Measurements from ENCODE around the gene TBC1D5. TPM values are rescaled to one million over a fixed set of nuclear protein-coding genes. Genes with fewer than 3 reads are reported as not detected.
"Not testable (repeated sequence)": the region's sequence is repeated elsewhere in the genome, so short reads cannot be mapped to it uniquely, and the experiment has no call there.

TBC1D5 gene
- total RNA-seq, 1 experiment from 2014 or later, result 181 TPM

- Histone ChIP-seq H4K20me1 (ENCODE audit: insufficient read depth, low read depth, low read length) (no peaks in the 10 kb centered on the region), H3K27me3 (ENCODE audit: low read length) (no peaks in the 10 kb centered on the region), H3K27ac (ENCODE audit: low read length) (no peak overlapping the region), H3K9me2 (replicated peaks; ENCODE audit: insufficient read depth, low read length) (no peaks in the 10 kb centered on the region), H3K4me3 (ENCODE audit: low read length) (no peak overlapping the region), H2AFZ (ENCODE audit: low read length) (no peak overlapping the region), H3K4me1 (ENCODE audit: low read length) (peaks cover 53% of the 10 kb centered on the region), H3K4me2 (ENCODE audit: low read depth, low read length, poor library complexity, severe bottlenecking) (no peak overlapping the region), H3K9ac (ENCODE audit: low read length) (no peak overlapping the region), H3K9me3 (ENCODE audit: low read length) (no peaks in the 10 kb centered on the region), H3K79me2 (ENCODE audit: low read length) (peaks cover 95% of the 10 kb centered on the region), H3K36me3 (ENCODE audit: insufficient read depth, low read length) (no peaks in the 10 kb centered on the region)
- DNase-seq, result no peak
Observed at GRCh38 chr3:17643691-17644090, 98.7 kb downstream of the TBC1D5 start.

GRCh38 chr3:17642474-17642873 is 100.0 kb downstream of the TBC1D5 start:
- Histone ChIP-seq H3K9me3 (ENCODE audit: low read length) (no peaks in the 10 kb centered on the region), H3K4me1 (ENCODE audit: low read length) (peaks cover 53% of the 10 kb centered on the region), H3K9me2 (replicated peaks; ENCODE audit: insufficient read depth, low read length) (no peaks in the 10 kb centered on the region), H4K20me1 (ENCODE audit: insufficient read depth, low read depth, low read length) (no peaks in the 10 kb centered on the region), H3K4me3 (ENCODE audit: low read length) (no peak overlapping the region), H3K4me2 (ENCODE audit: low read depth, low read length, poor library complexity, severe bottlenecking) (no peak overlapping the region), H3K27me3 (ENCODE audit: low read length) (no peaks in the 10 kb centered on the region), H3K27ac (ENCODE audit: low read length) (no peak overlapping the region), H3K36me3 (ENCODE audit: insufficient read depth, low read length) (no peaks in the 10 kb centered on the region), H2AFZ (ENCODE audit: low read length) (no peak overlapping the region), H3K9ac (ENCODE audit: low read length) (no peak overlapping the region), H3K79me2 (ENCODE audit: low read length) (peaks cover 94% of the 10 kb centered on the region)
- DNase-seq, result no peak

GRCh38 chr3:17640466-17640865 is 102.0 kb downstream of the TBC1D5 start:
- DNase-seq, result no peak
- Histone ChIP-seq H3K4me1 (ENCODE audit: low read length) (peaks cover 42% of the 10 kb centered on the region), H3K27me3 (ENCODE audit: low read length) (no peaks in the 10 kb centered on the region), H3K4me2 (ENCODE audit: low read depth, low read length, poor library complexity, severe bottlenecking) (no peak overlapping the region), H3K9me3 (ENCODE audit: low read length) (no peaks in the 10 kb centered on the region), H3K4me3 (ENCODE audit: low read length) (no peak overlapping the region), H4K20me1 (ENCODE audit: insufficient read depth, low read depth, low read length) (no peaks in the 10 kb centered on the region), H3K9me2 (replicated peaks; ENCODE audit: insufficient read depth, low read length) (no peaks in the 10 kb centered on the region), H3K79me2 (ENCODE audit: low read length) (peaks cover 85% of the 10 kb centered on the region), H3K9ac (ENCODE audit: low read length) (no peak overlapping the region), H3K36me3 (ENCODE audit: insufficient read depth, low read length) (no peaks in the 10 kb centered on the region), H2AFZ (ENCODE audit: low read length) (no peak overlapping the region), H3K27ac (ENCODE audit: low read length) (no peak overlapping the region)

GRCh38 chr3:17639765-17640164 is 102.7 kb downstream of the TBC1D5 start:
- Histone ChIP-seq H3K9me2 (replicated peaks; ENCODE audit: insufficient read depth, low read length) (no peaks in the 10 kb centered on the region), H3K79me2 (ENCODE audit: low read length) (peaks cover 85% of the 10 kb centered on the region), H4K20me1 (ENCODE audit: insufficient read depth, low read depth, low read length) (no peaks in the 10 kb centered on the region), H3K27me3 (ENCODE audit: low read length) (no peaks in the 10 kb centered on the region), H2AFZ (ENCODE audit: low read length) (no peak overlapping the region), H3K9me3 (ENCODE audit: low read length) (no peaks in the 10 kb centered on the region), H3K9ac (ENCODE audit: low read length) (no peak overlapping the region), H3K27ac (ENCODE audit: low read length) (no peak overlapping the region), H3K36me3 (ENCODE audit: insufficient read depth, low read length) (no peaks in the 10 kb centered on the region), H3K4me1 (ENCODE audit: low read length) (peaks cover 35% of the 10 kb centered on the region), H3K4me2 (ENCODE audit: low read depth, low read length, poor library complexity, severe bottlenecking) (no peak overlapping the region), H3K4me3 (ENCODE audit: low read length) (no peak overlapping the region)
- no peak for DNase-seq

GRCh38 chr3:17639257-17639656 is 103.2 kb downstream of the TBC1D5 start:
- H3K4me1 ChIP-seq (ENCODE audit: low read length), result peaks cover 33% of the 10 kb centered on the region
- no peaks in the 10 kb centered on the region for H3K36me3 ChIP-seq (ENCODE audit: insufficient read depth, low read length)
- H2AFZ ChIP-seq (ENCODE audit: low read length), result no peak overlapping the region
- H3K79me2 ChIP-seq (ENCODE audit: low read length), result peaks cover 85% of the 10 kb centered on the region
- H3K4me3 ChIP-seq (ENCODE audit: low read length), result no peak overlapping the region
- no peak overlapping the region for H3K4me2 ChIP-seq (ENCODE audit: low read depth, low read length, poor library complexity, severe bottlenecking)
- H3K27ac ChIP-seq (ENCODE audit: low read length), result no peak overlapping the region
- no peaks in the 10 kb centered on the region for H4K20me1 ChIP-seq (ENCODE audit: insufficient read depth, low read depth, low read length)
- no peaks in the 10 kb centered on the region for H3K27me3 ChIP-seq (ENCODE audit: low read length)
- DNase-seq, result no peak
- H3K9me3 ChIP-seq (ENCODE audit: low read length), result no peaks in the 10 kb centered on the region
- H3K9me2 ChIP-seq (replicated peaks; ENCODE audit: insufficient read depth, low read length), result no peaks in the 10 kb centered on the region
- H3K9ac ChIP-seq (ENCODE audit: low read length), result no peak overlapping the region

- no peak overlapping the region for H3K9ac ChIP-seq (ENCODE audit: low read length)
- no peak overlapping the region for H2AFZ ChIP-seq (ENCODE audit: low read length)
- H3K4me1 ChIP-seq (ENCODE audit: low read length), result peaks cover 34% of the 10 kb centered on the region
- no peaks in the 10 kb centered on the region for H3K9me2 ChIP-seq (replicated peaks; ENCODE audit: insufficient read depth, low read length)
- no peak overlapping the region for H3K27ac ChIP-seq (ENCODE audit: low read length)
- H4K20me1 ChIP-seq (ENCODE audit: insufficient read depth, low read depth, low read length), result no peaks in the 10 kb centered on the region
- H3K4me2 ChIP-seq (ENCODE audit: low read depth, low read length, poor library complexity, severe bottlenecking), result no peak overlapping the region
- no peaks in the 10 kb centered on the region for H3K27me3 ChIP-seq (ENCODE audit: low read length)
- H3K79me2 ChIP-seq (ENCODE audit: low read length), result peaks cover 84% of the 10 kb centered on the region
- no peaks in the 10 kb centered on the region for H3K36me3 ChIP-seq (ENCODE audit: insufficient read depth, low read length)
- DNase-seq, result no peak
- H3K9me3 ChIP-seq (ENCODE audit: low read length), result no peaks in the 10 kb centered on the region
- H3K4me3 ChIP-seq (ENCODE audit: low read length), result no peak overlapping the region
Observed at GRCh38 chr3:17638356-17638755, 104.1 kb downstream of the TBC1D5 start.

GRCh38 chr3:17635675-17636074 is 106.8 kb downstream of the TBC1D5 start:
- H3K4me3 ChIP-seq (ENCODE audit: low read length); H3K27ac ChIP-seq (ENCODE audit: low read length); H4K20me1 ChIP-seq (ENCODE audit: insufficient read depth, low read depth, low read length); H3K9ac ChIP-seq (ENCODE audit: low read length); H3K36me3 ChIP-seq (ENCODE audit: insufficient read depth, low read length); DNase-seq; H3K4me2 ChIP-seq (ENCODE audit: low read depth, low read length, poor library complexity, severe bottlenecking); H3K27me3 ChIP-seq (ENCODE audit: low read length); H3K9me3 ChIP-seq (ENCODE audit: low read length); H2AFZ ChIP-seq (ENCODE audit: low read length); H3K9me2 ChIP-seq (replicated peaks; ENCODE audit: insufficient read depth, low read length): not testable (repeated sequence)
- H3K4me1 ChIP-seq (ENCODE audit: low read length), result peaks cover 43% of the 10 kb centered on the region
- peaks cover 82% of the 10 kb centered on the region for H3K79me2 ChIP-seq (ENCODE audit: low read length)

GRCh38 chr3:17634964-17635363 is 107.5 kb downstream of the TBC1D5 start:
- Histone ChIP-seq H3K9ac (ENCODE audit: low read length) (no peak overlapping the region), H3K36me3 (ENCODE audit: insufficient read depth, low read length) (no peaks in the 10 kb centered on the region), H3K9me2 (replicated peaks; ENCODE audit: insufficient read depth, low read length) (no peaks in the 10 kb centered on the region), H3K4me3 (ENCODE audit: low read length) (no peak overlapping the region), H3K27ac (ENCODE audit: low read length) (no peak overlapping the region), H3K79me2 (ENCODE audit: low read length) (peaks cover 83% of the 10 kb centered on the region), H2AFZ (ENCODE audit: low read length) (no peak overlapping the region), H3K27me3 (ENCODE audit: low read length) (no peaks in the 10 kb centered on the region), H3K4me2 (ENCODE audit: low read depth, low read length, poor library complexity, severe bottlenecking) (no peak overlapping the region), H4K20me1 (ENCODE audit: insufficient read depth, low read depth, low read length) (no peaks in the 10 kb centered on the region), H3K4me1 (ENCODE audit: low read length) (peaks cover 44% of the 10 kb centered on the region), H3K9me3 (ENCODE audit: low read length) (no peaks in the 10 kb centered on the region)
- DNase-seq, result no peak

GRCh38 chr3:17634201-17634600 is 108.2 kb downstream of the TBC1D5 start:
- Histone ChIP-seq H3K4me3 (ENCODE audit: low read length) (no peak overlapping the region), H4K20me1 (ENCODE audit: insufficient read depth, low read depth, low read length) (no peaks in the 10 kb centered on the region), H3K9me3 (ENCODE audit: low read length) (no peaks in the 10 kb centered on the region), H3K4me1 (ENCODE audit: low read length) (peaks cover 44% of the 10 kb centered on the region), H3K9me2 (replicated peaks; ENCODE audit: insufficient read depth, low read length) (no peaks in the 10 kb centered on the region), H3K79me2 (ENCODE audit: low read length) (peaks cover 83% of the 10 kb centered on the region), H2AFZ (ENCODE audit: low read length) (no peak overlapping the region), H3K36me3 (ENCODE audit: insufficient read depth, low read length) (no peaks in the 10 kb centered on the region), H3K9ac (ENCODE audit: low read length) (no peak overlapping the region), H3K27me3 (ENCODE audit: low read length) (no peaks in the 10 kb centered on the region), H3K4me2 (ENCODE audit: low read depth, low read length, poor library complexity, severe bottlenecking) (no peak overlapping the region), H3K27ac (ENCODE audit: low read length) (no peak overlapping the region)
- DNase-seq, result no peak
